Spinal cord (tissue), 10 donors: ENCODE measurements around the gene MYRIP. TPM values are rescaled to one million over a fixed set of nuclear protein-coding genes. Genes with fewer than 3 reads are reported as not detected.
"Not testable (repeated sequence)": the region's sequence is repeated elsewhere in the genome, so short reads cannot be mapped to it uniquely, and the experiment has no call there.

Experiments
- DNase-seq, 6 donors: peaks; one replicate each; pipeline versions ENCODE4 v3.0.0 to v3.0.0-alpha.2; 2013 to 2015; ENCODE audit warnings: low spot score in 6 of 6, low read depth in 4 of 6
- H3K27ac ChIP-seq: one replicate; pipeline ENCODE4 v1.5.1; 2013; ENCODE audit warnings: low read depth, low read length, control low read depth
- H3K27me3 ChIP-seq: one replicate; pipeline ENCODE4 v1.6.1; 2013; ENCODE audit warnings: low read length; ENCODE audit not compliant: control insufficient read depth, insufficient read depth
- H3K36me3 ChIP-seq: one replicate; pipeline ENCODE4 v1.6.1; 2013; ENCODE audit warnings: low read length; ENCODE audit not compliant: control insufficient read depth, insufficient read depth
- H3K4me1 ChIP-seq: one replicate; pipeline ENCODE4 v1.6.1; 2013; ENCODE audit warnings: low read length; ENCODE audit not compliant: control insufficient read depth, insufficient read depth
- H3K4me3 ChIP-seq: one replicate; pipeline ENCODE4 v1.5.1; 2013; ENCODE audit warnings: low read depth, low read length, control low read depth
- H3K9me3 ChIP-seq: one replicate; pipeline ENCODE4 v1.6.1; 2013; ENCODE audit warnings: low read length; ENCODE audit not compliant: control insufficient read depth, insufficient read depth
- WGBS: methylation state at CpG from one replicate; pipeline ENCODE4 v1.1.5; 2013; ENCODE audit warnings: missing lambda C conversion rate; ENCODE audit not compliant: insufficient coverage; 5-methylcytosine and 5-hydroxymethylcytosine counted together
- long read RNA-seq, 4 donors: transcript quantifications; one replicate each; lab custom pipeline, GENCODE V29; 2026
- polyA plus RNA-seq, 2 donors: library from polyadenylated mRNA; unstranded; fragments of 120-200 nt; gene quantifications; one replicate each; pipeline ENCODE4 v1.2.1, GENCODE V29; 2013; ENCODE audit not compliant: insufficient read length in 2 of 2
- total RNA-seq, 2 donors: library from RNA; depleted of rRNA in 1 of 2; stranded (reverse); fragments of 120-200 nt in 1 of 2; fragments of >200 nt in 1 of 2; gene quantifications; one replicate each; pipeline versions ENCODE4 v1.2.3 to v1.2.4, GENCODE V29; 2013 to 2014
- donor health status: healthy.

The MYRIP gene
- total RNA-seq (10 to 100 TPM; 12.5 to 16.6 TPM), polyA plus RNA-seq (10 to 100 TPM; 13.3 to 18.5 TPM)
- long read RNA-seq, donor 1 = 0 reads
- long read RNA-seq, donor 2, full-length matches to known transcripts = 1 of 1 reads
- long read RNA-seq, donor 2, partial matches to known transcripts = 0 of 1 reads
- long read RNA-seq, donor 2, other reads (novel, unspliced or antisense) = 0 of 1 reads
- long read RNA-seq, donor 3 = 0 reads
- long read RNA-seq, donor 4 = 0 reads

DNA sequence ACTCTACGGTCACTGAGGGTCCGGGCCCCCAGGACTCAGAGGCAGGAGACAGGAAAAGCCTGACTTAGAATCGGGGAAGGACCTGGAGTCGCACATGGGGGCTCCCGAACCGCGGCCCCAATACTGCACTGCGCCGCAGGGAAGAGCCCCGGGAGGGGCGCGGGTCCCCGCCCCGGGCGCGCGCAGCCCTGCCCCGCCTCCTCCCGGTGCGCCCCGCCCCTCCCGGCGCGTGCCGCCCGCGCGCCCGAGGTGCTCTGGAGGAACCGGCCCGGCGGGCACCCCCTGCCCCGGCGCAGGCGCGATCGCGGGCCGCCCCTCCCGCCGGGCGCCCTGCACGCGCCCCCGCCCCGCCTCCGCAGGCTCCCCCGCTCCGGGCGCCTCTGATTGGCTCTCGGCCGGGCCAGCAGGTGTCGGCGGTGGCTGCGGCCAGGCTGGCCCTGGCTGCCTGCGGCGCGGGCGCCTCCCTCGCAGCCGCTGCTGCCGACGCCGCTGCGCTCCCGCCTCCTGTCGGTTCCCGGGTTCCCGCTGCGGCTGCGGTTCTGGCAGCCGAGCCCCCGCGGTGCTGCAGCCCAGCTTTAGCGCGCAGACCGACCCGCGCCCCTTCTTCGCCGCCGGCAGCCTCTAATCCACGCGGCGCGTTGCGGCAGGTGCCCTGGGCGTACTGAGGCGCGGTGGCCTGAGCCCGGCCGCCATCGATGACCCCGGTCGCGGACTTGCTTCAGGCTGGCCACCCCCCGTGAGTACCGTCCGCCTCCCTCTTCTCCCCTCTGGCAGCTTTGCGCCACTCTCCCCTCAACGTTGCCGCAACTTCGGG lies at the start of gene MYRIP:
TSS of gene MYRIP (plus strand) at position 429 of the 814 bp plus-strand sequence. CDS start 91,208 bp downstream, outside the sequence.
- no peaks in the 10 kb centered on the region for H3K9me3 ChIP-seq
- DNase-seq = peak; percentile 13 to 94 (median 64)
- under 1% methylated on average over 93 of the region's 103 CpGs for WGBS
- no peaks in the 10 kb centered on the region for H3K36me3 ChIP-seq
- peak within 1 kb of the TSS; percentile 57 for H3K27ac ChIP-seq
- peaks cover 21% of the 10 kb centered on the region for H3K4me1 ChIP-seq
- H3K4me3 ChIP-seq = peak within 1 kb of the TSS; percentile 55
- H3K27me3 ChIP-seq = peaks cover 30% of the 10 kb centered on the region

DNA sequence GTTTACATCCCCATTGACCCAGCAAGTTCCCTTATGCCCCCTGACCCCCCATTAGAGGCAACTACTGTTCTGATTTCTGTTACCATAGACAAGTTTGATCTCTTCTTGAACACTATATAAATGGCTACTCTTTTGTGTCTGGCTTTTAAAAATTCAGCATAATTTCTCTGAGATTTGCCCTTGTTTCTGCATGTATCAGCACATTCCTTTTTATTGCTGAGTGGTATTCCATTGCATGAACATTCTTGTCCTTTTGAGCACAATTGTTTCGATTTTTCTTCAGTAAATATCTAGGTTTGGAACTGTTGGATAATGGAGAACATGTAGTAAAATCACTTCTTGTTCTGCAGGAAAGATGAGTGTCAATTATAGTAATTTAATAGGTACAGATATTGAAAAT lies 49.1 kb upstream of the MYRIP start:
- no peaks in the 10 kb centered on the region for H3K9me3 ChIP-seq
- no peaks in the 10 kb centered on the region for H3K27me3 ChIP-seq
- no peak for DNase-seq
- H3K4me1 ChIP-seq = no peaks in the 10 kb centered on the region
- no peaks in the 10 kb centered on the region for H3K36me3 ChIP-seq
- WGBS = no CpG with 5 or more reads among the region's 1 CpG
- no peak overlapping the region for H3K27ac ChIP-seq
- H3K4me3 ChIP-seq = no peak overlapping the region

DNA sequence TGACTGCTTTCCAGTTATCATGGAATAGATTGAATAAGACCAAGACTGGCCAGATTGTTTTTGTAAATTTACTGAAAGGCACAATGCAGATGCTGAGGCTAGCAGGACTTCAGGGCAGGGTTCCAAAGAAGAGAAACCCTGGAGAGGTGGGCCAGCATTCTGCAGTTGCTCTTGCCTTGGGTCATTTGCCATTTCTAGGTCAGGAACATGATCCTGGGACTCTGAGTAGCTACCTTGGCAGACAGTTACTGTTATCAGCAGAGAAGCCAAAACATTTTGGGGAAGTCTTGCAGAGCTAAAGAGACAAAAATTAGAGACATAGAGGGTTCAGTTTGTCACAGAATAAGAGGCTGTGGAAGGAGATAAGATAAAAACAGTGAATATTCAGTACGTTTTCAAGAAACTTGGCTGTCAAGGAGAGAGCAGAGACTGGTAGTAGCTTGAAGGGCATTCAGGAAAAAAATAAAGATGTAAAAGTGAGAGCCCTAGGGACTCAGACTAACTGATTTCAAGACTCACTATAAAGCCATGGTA lies 46.8 kb upstream of the MYRIP start:
- no peak overlapping the region for H3K27ac ChIP-seq
- H3K4me1 ChIP-seq = no peaks in the 10 kb centered on the region
- DNase-seq = no peak
- no peaks in the 10 kb centered on the region for H3K9me3 ChIP-seq
- H3K27me3 ChIP-seq = no peaks in the 10 kb centered on the region
- no peaks in the 10 kb centered on the region for H3K36me3 ChIP-seq
- no peak overlapping the region for H3K4me3 ChIP-seq
- WGBS = 83% methylated on average over 1 of the region's 1 CpG

DNA sequence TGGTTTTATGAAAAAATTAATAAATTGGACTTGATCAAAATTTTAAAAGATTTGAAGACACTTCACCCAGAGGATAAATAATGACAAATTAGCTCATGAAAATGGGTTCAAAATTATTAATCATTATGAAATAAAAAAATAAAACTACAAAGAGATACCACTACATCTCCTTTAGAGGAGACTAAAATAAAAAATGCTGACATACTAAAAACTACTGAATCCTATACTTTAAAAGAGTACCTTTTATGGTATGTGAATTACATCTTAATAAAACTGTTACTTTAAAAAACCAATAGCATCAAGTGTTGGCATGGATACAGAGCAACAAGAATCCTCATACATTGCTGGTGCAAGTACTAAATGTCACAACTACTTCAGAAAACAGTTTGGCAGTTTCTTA lies 46.0 kb upstream of the MYRIP start:
- Histone ChIP-seq H3K9me3 (no peaks in the 10 kb centered on the region), H3K27ac (no peak overlapping the region), H3K4me3 (no peak overlapping the region), H3K4me1 (no peaks in the 10 kb centered on the region), H3K27me3 (no peaks in the 10 kb centered on the region), H3K36me3 (no peaks in the 10 kb centered on the region)
- no peak for DNase-seq

DNA sequence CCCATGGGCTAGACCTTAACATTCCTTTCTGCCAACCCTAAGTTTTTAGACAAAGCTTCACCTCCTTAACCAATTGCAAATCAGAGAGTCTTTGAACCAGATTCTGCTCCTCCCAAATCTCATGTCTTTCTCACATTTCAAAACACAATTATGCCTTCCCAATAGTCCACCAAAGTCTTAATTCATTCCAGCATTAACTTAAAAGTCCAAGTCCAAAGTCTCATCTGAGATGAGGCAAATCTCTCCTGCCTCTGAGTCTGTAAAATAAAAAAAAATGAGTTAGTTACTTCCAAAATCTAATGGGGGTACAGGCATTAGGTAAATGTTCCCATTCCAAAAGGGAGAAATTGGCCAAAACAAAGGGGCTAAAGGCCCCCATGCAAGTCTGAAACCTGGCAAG lies 43.8 kb upstream of the MYRIP start:
- Histone ChIP-seq H3K9me3 (no peaks in the 10 kb centered on the region), H3K4me1 (no peaks in the 10 kb centered on the region), H3K36me3 (no peaks in the 10 kb centered on the region), H3K27ac (no peak overlapping the region), H3K4me3 (no peak overlapping the region), H3K27me3 (no peaks in the 10 kb centered on the region)
- no peak for DNase-seq

DNA sequence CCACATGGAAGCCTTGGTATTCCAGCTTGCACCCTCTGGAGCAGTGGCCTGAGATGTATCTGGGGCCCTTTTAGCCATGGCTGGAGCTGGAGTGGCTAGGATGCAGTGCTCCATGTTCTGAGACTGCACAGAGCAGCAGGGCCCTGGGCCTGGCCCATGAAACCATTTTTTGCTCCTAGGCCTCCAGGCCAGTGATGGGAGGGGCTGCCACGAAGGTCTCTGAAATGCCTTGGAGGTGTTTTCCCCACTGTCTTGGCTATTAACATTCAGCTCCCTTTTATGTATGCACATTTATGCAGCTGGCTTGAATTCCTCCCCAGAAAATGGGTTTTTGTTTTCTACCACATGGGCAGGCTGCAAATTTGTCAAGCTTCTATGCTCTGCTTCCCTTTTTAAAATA lies 43.0 kb upstream of the MYRIP start:
- no peak overlapping the region for H3K4me3 ChIP-seq
- H3K27me3 ChIP-seq = no peaks in the 10 kb centered on the region
- no peaks in the 10 kb centered on the region for H3K4me1 ChIP-seq
- H3K27ac ChIP-seq = no peak overlapping the region
- DNase-seq = no peak
- H3K9me3 ChIP-seq = no peaks in the 10 kb centered on the region
- WGBS = 67% methylated on average over 1 of the region's 1 CpG
- no peaks in the 10 kb centered on the region for H3K36me3 ChIP-seq

DNA sequence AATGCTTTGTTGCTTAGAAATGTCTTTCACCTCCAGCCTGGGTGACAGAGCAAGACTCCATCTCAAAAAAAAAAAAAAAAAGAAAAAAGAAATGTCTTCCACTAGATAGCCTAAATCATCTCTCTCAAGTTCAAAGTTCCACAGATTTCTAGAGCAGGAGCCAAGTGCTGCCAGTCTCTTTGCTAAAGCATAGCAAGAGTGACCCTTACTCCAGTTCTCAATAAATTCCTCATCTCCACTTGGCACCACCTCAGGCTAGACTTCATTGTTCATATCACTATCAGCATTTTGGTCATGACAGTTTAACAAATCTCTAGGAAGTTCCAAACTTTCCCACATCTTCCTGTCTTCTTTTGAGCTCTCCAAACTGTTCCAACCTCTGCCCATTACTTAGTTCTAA lies 42.5 kb upstream of the MYRIP start:
- H3K27ac ChIP-seq, H3K9me3 ChIP-seq: not testable (repeated sequence)

DNA sequence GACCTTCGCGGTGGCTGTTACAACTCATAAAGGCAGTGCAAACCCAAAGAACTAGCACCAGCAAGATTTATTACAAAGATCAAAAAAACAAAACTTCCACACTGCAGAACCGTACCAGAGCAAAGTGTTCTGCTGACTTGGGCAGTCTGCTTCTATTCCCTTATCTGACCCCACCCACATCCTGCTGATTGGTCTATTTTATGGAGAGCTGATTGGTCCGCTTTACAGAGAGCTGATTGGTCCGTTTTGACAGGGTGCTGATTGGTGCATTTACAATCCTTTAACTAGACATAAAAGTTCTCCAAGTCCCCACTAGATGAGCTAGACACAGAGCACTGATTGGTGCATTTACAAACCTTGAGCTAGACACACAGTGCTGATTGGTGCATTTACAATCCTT lies 31.2 kb upstream of the MYRIP start:
- not testable (repeated sequence) for H3K4me1 ChIP-seq, H3K4me3 ChIP-seq, H3K36me3 ChIP-seq, H3K27ac ChIP-seq, H3K9me3 ChIP-seq, H3K27me3 ChIP-seq, DNase-seq
- 100% methylated on average over 2 of the region's 5 CpGs for WGBS

More for the DNA sequence above, 42.5 kb upstream of the MYRIP start:
- DNase-seq, H3K36me3 ChIP-seq, H3K4me1 ChIP-seq, H3K27me3 ChIP-seq, H3K4me3 ChIP-seq: not testable (repeated sequence)

DNA sequence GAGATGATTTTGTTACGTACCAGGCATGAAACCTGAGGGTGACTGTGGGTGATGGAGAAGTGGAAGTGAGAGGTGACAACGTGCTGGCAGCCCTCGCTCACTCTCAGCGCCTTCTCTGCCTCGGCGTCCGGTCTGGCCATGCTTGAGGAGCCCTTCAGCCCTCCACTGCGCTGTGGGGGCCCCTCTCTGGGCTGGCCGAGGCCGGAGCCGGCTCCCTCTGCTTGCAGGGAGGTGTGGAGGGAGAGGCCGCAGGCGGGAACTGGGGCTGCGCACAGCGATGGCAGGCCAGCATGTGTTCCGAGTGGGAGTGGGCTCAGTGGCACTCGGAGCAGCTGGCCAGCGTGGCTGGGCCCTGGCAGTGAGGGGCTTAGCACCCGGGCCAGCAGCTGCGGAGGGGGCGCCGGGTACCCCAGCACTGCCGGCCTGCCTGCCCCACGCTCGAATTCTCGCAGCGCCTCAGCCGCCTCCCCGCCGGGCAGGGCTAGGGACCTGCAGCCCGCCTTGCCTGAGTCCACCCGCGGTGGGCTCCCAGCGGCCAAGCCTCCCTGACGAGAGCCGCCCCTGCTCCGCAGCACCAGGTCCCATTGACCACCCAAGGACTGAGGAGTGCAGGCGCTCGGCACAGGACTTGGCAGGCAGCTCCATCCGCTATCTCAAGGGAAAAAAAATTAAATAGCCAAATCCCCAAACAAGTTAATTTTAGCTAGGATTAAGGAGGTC lies 29.7 kb upstream of the MYRIP start:
- 93% methylated on average over 34 of the region's 40 CpGs for WGBS
- no peaks in the 10 kb centered on the region for H3K9me3 ChIP-seq

More for the DNA sequence above, 29.7 kb upstream of the MYRIP start:
- Histone ChIP-seq H3K27ac (no peak overlapping the region), H3K4me3 (no peak overlapping the region), H3K4me1 (no peaks in the 10 kb centered on the region), H3K27me3 (no peaks in the 10 kb centered on the region), H3K36me3 (no peaks in the 10 kb centered on the region)
- DNase-seq = no peak
